Breast epithelium (tissue), 4 donors: Measurements from ENCODE around the gene CAMTA1. TPM values are rescaled to one million over a fixed set of nuclear protein-coding genes. Genes with fewer than 3 reads are reported as not detected.

Source experiments
- DNase-seq, 2 donors: peaks; one replicate each; pipeline ENCODE4 v3.0.0-alpha.2; 2019; ENCODE audit warnings: low spot score in 2 of 2
- H3K27ac ChIP-seq, 2 donors: fragments of 200-600 bp; sonication (generic) in 1 of 2; one replicate each; pipeline ENCODE4 v1.5.1; 2016 to 2019; ENCODE audit warnings: mild to moderate bottlenecking in 1 of 2
- H3K27me3 ChIP-seq, 2 donors: fragments of 200-600 bp; sonication (generic) in 1 of 2; one replicate each; pipeline versions ENCODE4 v1.5.1 to v1.6.0; 2017 to 2019; ENCODE audit warnings: control low read depth in 1 of 2, mild to moderate bottlenecking in 1 of 2
- H3K36me3 ChIP-seq: fragments of 200-600 bp; one replicate; pipeline ENCODE4 v1.5.1; 2019
- H3K4me1 ChIP-seq, 2 donors: fragments of 200-600 bp; sonication (generic); one replicate each; pipeline ENCODE4 v1.5.1; 2016 to 2019; ENCODE audit warnings: control low read depth in 1 of 2
- H3K4me3 ChIP-seq, 3 donors: fragments of 200-600 bp; sonication (generic); 1 replicate in 2 of 3; 2 replicates in 1 of 3; pipeline ENCODE4 v1.5.1; 2016 to 2019; ENCODE audit warnings: mild to moderate bottlenecking in 3 of 3, moderate library complexity in 2 of 3
- H3K9me3 ChIP-seq, 2 donors: fragments of 200-600 bp; sonication (generic) in 1 of 2; one replicate each; pipeline ENCODE4 v1.5.1; 2016 to 2019; ENCODE audit warnings: control low read depth in 1 of 2
- POLR2A ChIP-seq: fragments of 450-650 bp; IDR thresholded peaks from one replicate; pipeline ENCODE4 v1.6.1; 2016; ENCODE audit warnings: antibody characterized with exemption, mild to moderate bottlenecking, moderate library complexity
- POLR2AphosphoS5 ChIP-seq, 3 donors: sonication (generic); formaldehyde crosslinking; IDR thresholded peaks; one replicate each; pipeline ENCODE4 v1.6.1; 2017; ENCODE audit warnings: antibody characterized with exemption in 3 of 3
- intact Hi-C: fragments of 100-400 bp; cut with DNase I; formaldehyde crosslinking; loops from one replicate; pipeline ENCODE4 v1.15.1; 2023; ENCODE audit warnings: low total_unique reads
- total RNA-seq, 3 donors: library from RNA; depleted of rRNA; stranded (reverse); fragments of >200 nt; gene quantifications; one replicate each; pipeline ENCODE4 v1.1.0, GENCODE V29; 2016
- TF ChIP-seq, protein P1 (sequence below), 3 donors: fragments of 450-650 bp; IDR thresholded peaks; one replicate each; pipeline ENCODE4 v1.5.1; 2016 to 2017; ENCODE audit warnings: antibody characterized with exemption in 3 of 3, mild to moderate bottlenecking in 3 of 3, moderate library complexity in 3 of 3

Gene CAMTA1
- total RNA-seq, 3 donors from 2014 or later = 53.4 to 84.0 (median 61.9) TPM

DNA sequence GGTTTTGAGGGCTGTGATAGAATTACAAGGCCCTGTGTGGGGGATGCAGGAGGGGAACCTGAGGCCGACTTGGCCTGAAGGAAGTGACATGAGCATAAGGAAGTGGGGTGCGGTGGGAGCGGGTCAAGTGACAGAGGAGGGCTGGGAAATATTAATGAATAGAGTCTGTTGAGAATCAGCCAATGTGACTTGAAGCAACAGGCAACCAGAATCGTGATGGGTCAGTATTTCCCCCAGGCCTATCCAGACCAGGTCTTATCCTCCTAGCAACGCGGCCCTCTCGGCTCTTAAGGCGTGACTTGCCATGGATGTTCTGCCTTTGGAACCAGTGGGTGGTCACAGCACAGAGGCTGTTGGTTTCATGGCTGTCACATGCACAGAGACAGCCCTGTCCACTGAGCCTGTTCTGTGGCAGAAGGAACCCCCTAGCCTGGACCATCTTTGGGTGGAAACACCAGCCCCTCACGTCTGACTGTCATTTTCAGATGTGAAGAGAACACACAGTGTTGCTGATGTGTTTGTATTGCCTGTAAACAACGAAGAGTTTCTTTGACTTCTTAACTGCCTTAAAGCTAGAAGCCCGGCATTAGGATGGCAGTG, 468.8 kb downstream of the CAMTA1 start:
- DNase-seq = no peak
- Histone ChIP-seq H3K9me3 (no peaks in the 10 kb centered on the region), H3K36me3 (no peaks in the 10 kb centered on the region), H3K4me3 (no peak overlapping the region), H3K27me3 (no peaks in the 10 kb centered on the region), H3K4me1 (no peaks in the 10 kb centered on the region), H3K27ac (no peak overlapping the region)
- intact Hi-C loops = no loop called here
- TF ChIP-seq, protein P1, sequence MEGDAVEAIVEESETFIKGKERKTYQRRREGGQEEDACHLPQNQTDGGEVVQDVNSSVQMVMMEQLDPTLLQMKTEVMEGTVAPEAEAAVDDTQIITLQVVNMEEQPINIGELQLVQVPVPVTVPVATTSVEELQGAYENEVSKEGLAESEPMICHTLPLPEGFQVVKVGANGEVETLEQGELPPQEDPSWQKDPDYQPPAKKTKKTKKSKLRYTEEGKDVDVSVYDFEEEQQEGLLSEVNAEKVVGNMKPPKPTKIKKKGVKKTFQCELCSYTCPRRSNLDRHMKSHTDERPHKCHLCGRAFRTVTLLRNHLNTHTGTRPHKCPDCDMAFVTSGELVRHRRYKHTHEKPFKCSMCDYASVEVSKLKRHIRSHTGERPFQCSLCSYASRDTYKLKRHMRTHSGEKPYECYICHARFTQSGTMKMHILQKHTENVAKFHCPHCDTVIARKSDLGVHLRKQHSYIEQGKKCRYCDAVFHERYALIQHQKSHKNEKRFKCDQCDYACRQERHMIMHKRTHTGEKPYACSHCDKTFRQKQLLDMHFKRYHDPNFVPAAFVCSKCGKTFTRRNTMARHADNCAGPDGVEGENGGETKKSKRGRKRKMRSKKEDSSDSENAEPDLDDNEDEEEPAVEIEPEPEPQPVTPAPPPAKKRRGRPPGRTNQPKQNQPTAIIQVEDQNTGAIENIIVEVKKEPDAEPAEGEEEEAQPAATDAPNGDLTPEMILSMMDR (IDR thresholded peaks at IDR 0.05) = no peak
- TF ChIP-seq POLR2AphosphoS5 (IDR thresholded peaks at IDR 0.05) = no peak
- TF ChIP-seq POLR2A = no peak

DNA sequence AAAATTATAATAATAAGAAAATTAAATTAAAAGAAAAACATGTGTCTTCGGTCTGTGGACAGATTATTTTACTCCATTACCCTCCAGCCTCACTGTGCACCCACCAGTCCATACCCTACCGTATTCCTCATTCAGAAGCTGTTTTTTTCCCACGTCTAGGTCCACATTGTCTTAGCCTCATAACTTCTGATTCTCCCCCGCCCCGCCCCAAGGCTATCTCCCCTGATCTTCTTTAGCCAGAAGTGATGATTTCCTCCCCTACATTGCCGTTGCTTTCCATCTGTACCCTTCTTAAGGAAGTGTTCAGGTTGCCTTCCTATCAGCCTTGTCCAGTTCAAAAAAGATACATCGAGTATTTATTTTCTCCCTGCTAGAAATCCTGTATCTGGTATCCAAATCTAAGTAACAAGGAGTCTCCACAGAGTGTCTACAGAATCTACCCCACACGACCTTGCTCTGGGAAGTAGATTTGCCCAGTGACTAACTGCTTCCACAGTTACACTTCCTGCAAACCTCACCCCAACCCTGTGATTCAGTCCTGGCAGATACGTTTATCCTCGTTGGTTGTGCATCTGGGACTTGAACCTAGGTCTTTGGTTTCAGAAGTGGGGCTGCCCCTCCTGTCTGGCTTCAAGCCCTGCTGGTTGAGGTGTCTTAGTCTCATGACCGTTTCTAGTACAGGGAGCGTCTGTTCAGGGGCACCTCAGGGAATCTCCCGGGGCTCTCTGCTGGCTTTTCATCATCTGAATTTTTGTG, 470.2 kb downstream of the CAMTA1 start:
- no peak for DNase-seq
- Histone ChIP-seq H3K36me3 (no peaks in the 10 kb centered on the region), H3K4me1 (no peaks in the 10 kb centered on the region), H3K4me3 (no peak overlapping the region), H3K27ac (no peak overlapping the region), H3K9me3 (no peaks in the 10 kb centered on the region), H3K27me3 (no peaks in the 10 kb centered on the region)
- no peak for TF ChIP-seq POLR2A
- TF ChIP-seq POLR2AphosphoS5 (IDR thresholded peaks at IDR 0.05) = no peak
- TF ChIP-seq, protein P1 (IDR thresholded peaks at IDR 0.05) = no peak
- intact Hi-C loops = no loop called here

DNA sequence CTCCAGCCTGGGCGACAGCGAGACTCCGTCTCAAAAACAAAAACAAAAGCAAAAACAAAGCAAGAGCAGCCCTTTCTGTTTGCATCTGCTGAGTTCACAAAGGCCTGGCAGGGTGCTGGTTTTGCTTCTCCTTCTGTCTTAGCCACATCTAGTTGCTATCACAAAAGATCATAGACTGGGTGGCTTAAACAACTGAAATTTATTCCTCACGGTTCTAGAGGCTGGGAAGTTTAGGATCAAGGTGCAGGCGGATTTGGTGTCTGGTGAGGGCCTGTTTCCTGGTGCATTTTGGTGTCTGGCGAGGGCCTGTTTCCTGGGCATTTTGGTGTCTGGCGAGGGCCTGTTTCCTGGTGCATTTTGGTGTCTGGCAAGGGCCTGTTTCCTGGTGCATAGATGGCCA, 471.3 kb downstream of the CAMTA1 start:
- intact Hi-C loops = no loop called here
- TF ChIP-seq, protein P1 (IDR thresholded peaks at IDR 0.05) = no peak
- TF ChIP-seq POLR2AphosphoS5 (IDR thresholded peaks at IDR 0.05) (no peak), POLR2A (no peak)
- no peaks in the 10 kb centered on the region for H3K4me1 ChIP-seq
- no peaks in the 10 kb centered on the region for H3K27me3 ChIP-seq
- H3K4me3 ChIP-seq = no peak overlapping the region
- H3K9me3 ChIP-seq = no peaks in the 10 kb centered on the region
- no peaks in the 10 kb centered on the region for H3K36me3 ChIP-seq
- no peak for DNase-seq
- H3K27ac ChIP-seq = no peak overlapping the region

DNA sequence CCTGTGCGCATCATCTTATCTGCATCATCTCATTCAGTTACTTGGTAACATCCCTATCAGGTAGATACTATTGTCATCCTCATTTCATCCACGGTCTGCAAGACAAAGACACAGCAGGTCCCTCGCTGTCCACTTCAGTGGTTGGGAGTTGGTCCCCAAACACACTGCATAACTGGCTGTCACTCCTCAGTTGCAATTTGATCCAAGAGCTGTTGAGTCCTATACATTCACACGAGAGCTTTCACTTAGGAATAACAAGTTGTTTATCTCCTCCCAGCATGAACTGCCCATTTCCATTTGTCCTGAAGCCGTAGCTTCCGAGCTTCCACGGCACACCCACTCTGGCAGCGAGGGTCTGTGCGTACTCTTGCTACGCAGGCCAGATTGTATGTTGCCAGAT, 472.0 kb downstream of the CAMTA1 start:
- intact Hi-C loops = no loop called here
- DNase-seq = no peak
- H3K4me3 ChIP-seq = no peak overlapping the region
- no peaks in the 10 kb centered on the region for H3K27me3 ChIP-seq
- TF ChIP-seq POLR2A = no peak
- TF ChIP-seq, protein P1 (IDR thresholded peaks at IDR 0.05) = no peak
- TF ChIP-seq POLR2AphosphoS5 (IDR thresholded peaks at IDR 0.05) = no peak
- no peak overlapping the region for H3K27ac ChIP-seq
- H3K36me3 ChIP-seq = no peaks in the 10 kb centered on the region
- H3K4me1 ChIP-seq = no peaks in the 10 kb centered on the region
- no peaks in the 10 kb centered on the region for H3K9me3 ChIP-seq

DNA sequence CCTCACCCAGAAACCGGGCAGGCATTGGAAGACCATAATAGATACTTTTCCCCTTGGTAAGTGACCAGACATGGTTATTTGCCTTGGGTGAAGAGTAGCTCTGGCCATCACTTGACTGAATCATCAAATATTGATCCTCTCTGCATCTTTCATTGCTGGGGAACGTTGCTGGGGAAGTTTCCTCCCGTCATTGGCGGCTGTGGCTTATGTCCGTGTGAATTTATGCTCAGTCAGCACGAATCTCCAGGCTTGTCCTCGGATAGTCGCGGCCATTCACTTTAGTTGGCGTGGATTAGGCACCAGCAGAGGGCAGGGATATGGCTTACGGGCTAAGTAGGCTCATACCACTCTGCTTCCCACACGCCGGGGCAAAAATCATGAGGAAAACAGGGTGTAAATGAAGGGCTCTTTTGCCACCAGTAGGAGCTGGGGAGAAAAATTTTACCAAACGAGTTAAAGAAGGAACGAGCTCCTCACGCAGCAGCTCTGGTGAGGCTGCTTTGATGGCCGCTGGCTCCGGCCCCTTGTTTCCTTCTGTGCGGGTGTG, 473.4 kb downstream of the CAMTA1 start:
- Histone ChIP-seq H3K36me3 (no peaks in the 10 kb centered on the region), H3K27me3 (no peaks in the 10 kb centered on the region), H3K4me3 (no peak overlapping the region), H3K27ac (no peak overlapping the region), H3K4me1 (no peaks in the 10 kb centered on the region), H3K9me3 (no peaks in the 10 kb centered on the region)
- DNase-seq = no peak
- TF ChIP-seq, protein P1 (IDR thresholded peaks at IDR 0.05) = no peak
- no peak for TF ChIP-seq POLR2AphosphoS5 (IDR thresholded peaks at IDR 0.05)
- TF ChIP-seq POLR2A = no peak
- intact Hi-C loops = no loop called here
